H1 (cell line): ENCODE results near the gene HIVEP3. TPM values are rescaled to one million over a fixed set of nuclear protein-coding genes. Genes with fewer than 3 reads are reported as not detected.

Experiments used
- polyA plus RNA-seq, 7 experiments: library from polyadenylated mRNA; depleted of rRNA in 3 of 7; stranded (reverse) in 5 of 7; unstranded in 2 of 7; fragments of >200 nt in 5 of 7; fragments of 200-250 nt in 2 of 7; gene quantifications; 1 replicate in 5 of 7; 2 replicates in 1 of 7; 4 replicates in 1 of 7; pipeline versions ENCODE4 v1.2.1 to v1.2.3, GENCODE V29; 2011 to 2013; ENCODE audit warnings: missing spikeins in 2 of 7, mixed read lengths in 2 of 7
- total RNA-seq: library from RNA; stranded (reverse); fragmentation: NEBNext Ultra II Directional; extraction: Animal tissue kit (Norgen Biotek cat#: 25700); gene quantifications from 2 replicates; pipeline ENCODE4 v1.2.1, GENCODE V29; 2021
- TF ChIP-seq, protein P1 (sequence below): fragments of 300-600 bp; sonication (generic); IDR thresholded peaks from 2 replicates; pipeline ENCODE4 v1.7.1; 2012; ENCODE audit warnings: low read length, moderate library complexity, mild to moderate bottlenecking, inconsistent platforms; ENCODE audit not compliant: insufficient replicate concordance

HIVEP3 gene
- total and polyA plus RNA-seq, 2 of the 8 experiments (the other 6 are each of a cell fraction or from before 2014, with no cell fraction given) = 0.24 to 0.69 TPM

DNA sequence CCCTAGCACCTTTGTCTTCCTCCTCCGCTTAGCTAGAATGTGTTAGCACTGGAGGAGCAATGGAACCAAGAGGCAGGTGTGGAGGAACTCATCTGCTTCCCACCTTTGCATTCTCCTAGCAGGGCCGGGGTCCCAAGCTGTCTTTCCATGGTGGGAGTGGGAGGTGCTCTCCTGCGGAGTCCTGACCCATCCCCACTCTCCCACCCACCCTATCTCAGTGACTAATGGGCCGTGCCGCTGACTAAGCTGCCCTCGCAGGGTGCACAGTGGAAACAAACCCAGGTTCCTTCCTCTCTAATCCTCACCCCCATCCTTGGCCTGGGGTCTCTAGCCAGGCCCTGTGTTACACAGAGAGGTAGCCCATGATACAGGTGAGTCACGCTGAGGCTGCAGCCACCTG, 177.5 kb downstream of the HIVEP3 start (continued):
- TF ChIP-seq, protein P1, sequence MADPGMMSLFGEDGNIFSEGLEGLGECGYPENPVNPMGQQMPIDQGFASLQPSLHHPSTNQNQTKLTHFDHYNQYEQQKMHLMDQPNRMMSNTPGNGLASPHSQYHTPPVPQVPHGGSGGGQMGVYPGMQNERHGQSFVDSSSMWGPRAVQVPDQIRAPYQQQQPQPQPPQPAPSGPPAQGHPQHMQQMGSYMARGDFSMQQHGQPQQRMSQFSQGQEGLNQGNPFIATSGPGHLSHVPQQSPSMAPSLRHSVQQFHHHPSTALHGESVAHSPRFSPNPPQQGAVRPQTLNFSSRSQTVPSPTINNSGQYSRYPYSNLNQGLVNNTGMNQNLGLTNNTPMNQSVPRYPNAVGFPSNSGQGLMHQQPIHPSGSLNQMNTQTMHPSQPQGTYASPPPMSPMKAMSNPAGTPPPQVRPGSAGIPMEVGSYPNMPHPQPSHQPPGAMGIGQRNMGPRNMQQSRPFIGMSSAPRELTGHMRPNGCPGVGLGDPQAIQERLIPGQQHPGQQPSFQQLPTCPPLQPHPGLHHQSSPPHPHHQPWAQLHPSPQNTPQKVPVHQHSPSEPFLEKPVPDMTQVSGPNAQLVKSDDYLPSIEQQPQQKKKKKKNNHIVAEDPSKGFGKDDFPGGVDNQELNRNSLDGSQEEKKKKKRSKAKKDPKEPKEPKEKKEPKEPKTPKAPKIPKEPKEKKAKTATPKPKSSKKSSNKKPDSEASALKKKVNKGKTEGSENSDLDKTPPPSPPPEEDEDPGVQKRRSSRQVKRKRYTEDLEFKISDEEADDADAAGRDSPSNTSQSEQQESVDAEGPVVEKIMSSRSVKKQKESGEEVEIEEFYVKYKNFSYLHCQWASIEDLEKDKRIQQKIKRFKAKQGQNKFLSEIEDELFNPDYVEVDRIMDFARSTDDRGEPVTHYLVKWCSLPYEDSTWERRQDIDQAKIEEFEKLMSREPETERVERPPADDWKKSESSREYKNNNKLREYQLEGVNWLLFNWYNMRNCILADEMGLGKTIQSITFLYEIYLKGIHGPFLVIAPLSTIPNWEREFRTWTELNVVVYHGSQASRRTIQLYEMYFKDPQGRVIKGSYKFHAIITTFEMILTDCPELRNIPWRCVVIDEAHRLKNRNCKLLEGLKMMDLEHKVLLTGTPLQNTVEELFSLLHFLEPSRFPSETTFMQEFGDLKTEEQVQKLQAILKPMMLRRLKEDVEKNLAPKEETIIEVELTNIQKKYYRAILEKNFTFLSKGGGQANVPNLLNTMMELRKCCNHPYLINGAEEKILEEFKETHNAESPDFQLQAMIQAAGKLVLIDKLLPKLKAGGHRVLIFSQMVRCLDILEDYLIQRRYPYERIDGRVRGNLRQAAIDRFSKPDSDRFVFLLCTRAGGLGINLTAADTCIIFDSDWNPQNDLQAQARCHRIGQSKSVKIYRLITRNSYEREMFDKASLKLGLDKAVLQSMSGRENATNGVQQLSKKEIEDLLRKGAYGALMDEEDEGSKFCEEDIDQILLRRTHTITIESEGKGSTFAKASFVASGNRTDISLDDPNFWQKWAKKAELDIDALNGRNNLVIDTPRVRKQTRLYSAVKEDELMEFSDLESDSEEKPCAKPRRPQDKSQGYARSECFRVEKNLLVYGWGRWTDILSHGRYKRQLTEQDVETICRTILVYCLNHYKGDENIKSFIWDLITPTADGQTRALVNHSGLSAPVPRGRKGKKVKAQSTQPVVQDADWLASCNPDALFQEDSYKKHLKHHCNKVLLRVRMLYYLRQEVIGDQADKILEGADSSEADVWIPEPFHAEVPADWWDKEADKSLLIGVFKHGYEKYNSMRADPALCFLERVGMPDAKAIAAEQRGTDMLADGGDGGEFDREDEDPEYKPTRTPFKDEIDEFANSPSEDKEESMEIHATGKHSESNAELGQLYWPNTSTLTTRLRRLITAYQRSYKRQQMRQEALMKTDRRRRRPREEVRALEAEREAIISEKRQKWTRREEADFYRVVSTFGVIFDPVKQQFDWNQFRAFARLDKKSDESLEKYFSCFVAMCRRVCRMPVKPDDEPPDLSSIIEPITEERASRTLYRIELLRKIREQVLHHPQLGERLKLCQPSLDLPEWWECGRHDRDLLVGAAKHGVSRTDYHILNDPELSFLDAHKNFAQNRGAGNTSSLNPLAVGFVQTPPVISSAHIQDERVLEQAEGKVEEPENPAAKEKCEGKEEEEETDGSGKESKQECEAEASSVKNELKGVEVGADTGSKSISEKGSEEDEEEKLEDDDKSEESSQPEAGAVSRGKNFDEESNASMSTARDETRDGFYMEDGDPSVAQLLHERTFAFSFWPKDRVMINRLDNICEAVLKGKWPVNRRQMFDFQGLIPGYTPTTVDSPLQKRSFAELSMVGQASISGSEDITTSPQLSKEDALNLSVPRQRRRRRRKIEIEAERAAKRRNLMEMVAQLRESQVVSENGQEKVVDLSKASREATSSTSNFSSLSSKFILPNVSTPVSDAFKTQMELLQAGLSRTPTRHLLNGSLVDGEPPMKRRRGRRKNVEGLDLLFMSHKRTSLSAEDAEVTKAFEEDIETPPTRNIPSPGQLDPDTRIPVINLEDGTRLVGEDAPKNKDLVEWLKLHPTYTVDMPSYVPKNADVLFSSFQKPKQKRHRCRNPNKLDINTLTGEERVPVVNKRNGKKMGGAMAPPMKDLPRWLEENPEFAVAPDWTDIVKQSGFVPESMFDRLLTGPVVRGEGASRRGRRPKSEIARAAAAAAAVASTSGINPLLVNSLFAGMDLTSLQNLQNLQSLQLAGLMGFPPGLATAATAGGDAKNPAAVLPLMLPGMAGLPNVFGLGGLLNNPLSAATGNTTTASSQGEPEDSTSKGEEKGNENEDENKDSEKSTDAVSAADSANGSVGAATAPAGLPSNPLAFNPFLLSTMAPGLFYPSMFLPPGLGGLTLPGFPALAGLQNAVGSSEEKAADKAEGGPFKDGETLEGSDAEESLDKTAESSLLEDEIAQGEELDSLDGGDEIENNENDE = no peak
